ENCODE data around the gene NOS3. TPM values are rescaled to one million over a fixed set of nuclear protein-coding genes. Genes with fewer than 3 reads are reported as not detected.

The NOS3 gene
- total RNA-seq, 1 donor from 2014 or later = 1.0 TPM

GRCh38 chr7:150994141-150994837 lies 3.5 kb downstream of the NOS3 start:
- no peak for TF ChIP-seq CTCF (IDR thresholded peaks at IDR 0.05; ENCODE audit: insufficient read depth, low read length, poor library complexity, severe bottlenecking)
- no peak overlapping the region for H3K4me3 ChIP-seq (ENCODE audit: low read depth, low read length)

DNA sequence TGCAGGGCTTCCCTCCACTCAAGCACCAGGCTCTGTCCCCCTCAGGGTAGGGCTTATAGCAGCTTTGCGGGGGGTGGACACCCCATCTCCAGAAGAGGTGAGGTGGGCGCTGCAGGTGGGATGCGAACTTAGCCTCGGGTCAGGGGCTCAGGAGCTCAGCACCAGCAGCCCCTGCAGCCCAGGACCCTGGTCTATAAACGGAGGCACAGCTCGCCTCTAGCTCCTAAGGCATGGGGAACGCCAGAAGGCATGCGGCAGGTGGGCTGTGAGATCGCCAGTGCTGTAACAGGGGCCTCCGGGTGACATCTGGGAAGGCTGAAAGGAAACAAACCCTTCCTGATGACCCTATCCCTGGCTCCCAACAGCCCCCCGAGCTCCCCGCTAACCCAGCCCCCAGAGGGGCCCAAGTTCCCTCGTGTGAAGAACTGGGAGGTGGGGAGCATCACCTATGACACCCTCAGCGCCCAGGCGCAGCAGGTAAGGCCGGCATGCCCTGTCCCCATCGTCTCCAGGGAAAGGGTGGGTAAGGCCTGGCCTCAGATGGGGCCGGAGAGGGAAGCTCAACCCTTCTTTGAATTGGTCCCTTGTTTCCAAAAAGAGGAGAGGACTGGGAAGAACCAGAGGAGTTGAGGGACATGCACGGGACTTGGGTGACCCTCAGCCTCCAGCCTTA lies 4.2 kb downstream of the NOS3 start:
- Histone ChIP-seq H3K36me3 (ENCODE audit: control insufficient read depth, insufficient read depth, low read length) (no peaks in the 10 kb centered on the region), H3K4me3 (ENCODE audit: low read depth, low read length) (no peak overlapping the region), H3K27me3 (ENCODE audit: control insufficient read depth, insufficient read depth, low read length) (peaks cover 7% of the 10 kb centered on the region)
- TF ChIP-seq CTCF (IDR thresholded peaks at IDR 0.05; ENCODE audit: insufficient read depth, low read length, poor library complexity, severe bottlenecking) = no peak
- DNase-seq (ENCODE audit: low read depth) = no peak

More at GRCh38 chr7:150994141-150994837, 3.5 kb downstream of the NOS3 start:
- DNase-seq (ENCODE audit: low read depth) = no peak
- peaks cover 7% of the 10 kb centered on the region for H3K27me3 ChIP-seq (ENCODE audit: control insufficient read depth, insufficient read depth, low read length)
- H3K36me3 ChIP-seq (ENCODE audit: control insufficient read depth, insufficient read depth, low read length) = no peaks in the 10 kb centered on the region

- no peaks in the 10 kb centered on the region for H3K36me3 ChIP-seq (ENCODE audit: control insufficient read depth, insufficient read depth, low read length)
- H3K27me3 ChIP-seq (ENCODE audit: control insufficient read depth, insufficient read depth, low read length) = peaks cover 7% of the 10 kb centered on the region
- no peak for DNase-seq (ENCODE audit: low read depth)
- TF ChIP-seq CTCF (IDR thresholded peaks at IDR 0.05; ENCODE audit: insufficient read depth, low read length, poor library complexity, severe bottlenecking) = no peak
- H3K4me3 ChIP-seq (ENCODE audit: low read depth, low read length) = no peak overlapping the region
Measured at GRCh38 chr7:150996376-150997074, 5.7 kb downstream of the NOS3 start.

GRCh38 chr7:150997075-150997511 lies 6.3 kb downstream of the NOS3 start:
- Histone ChIP-seq H3K4me3 (ENCODE audit: low read depth, low read length) (no peak overlapping the region), H3K27me3 (ENCODE audit: control insufficient read depth, insufficient read depth, low read length) (peaks cover 7% of the 10 kb centered on the region), H3K36me3 (ENCODE audit: control insufficient read depth, insufficient read depth, low read length) (no peaks in the 10 kb centered on the region)
- DNase-seq (ENCODE audit: low read depth) = no peak
- no peak for TF ChIP-seq CTCF (IDR thresholded peaks at IDR 0.05; ENCODE audit: insufficient read depth, low read length, poor library complexity, severe bottlenecking)

DNA sequence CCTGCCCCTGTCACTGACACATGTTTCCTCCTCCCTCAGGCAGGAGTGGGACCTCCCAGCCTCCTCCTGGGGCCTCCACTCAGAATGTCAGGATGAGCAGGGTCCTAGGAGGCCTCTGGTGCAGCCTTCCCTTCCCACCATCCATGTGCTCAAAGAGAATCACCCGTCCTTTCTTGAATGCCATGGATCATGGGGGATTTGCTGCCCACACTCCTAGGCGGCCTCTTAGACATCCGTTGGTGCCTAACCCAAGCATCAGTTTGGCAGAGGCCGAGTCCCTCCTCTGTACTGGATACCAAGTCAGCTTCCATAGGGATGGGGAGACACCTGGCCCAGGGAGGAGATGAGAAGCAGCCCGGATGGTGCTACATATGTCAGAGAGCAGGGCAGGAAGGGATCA lies 7.0 kb downstream of the NOS3 start:
- TF ChIP-seq CTCF (IDR thresholded peaks at IDR 0.05; ENCODE audit: insufficient read depth, low read length, poor library complexity, severe bottlenecking) = no peak
- Histone ChIP-seq H3K4me3 (ENCODE audit: low read depth, low read length) (no peak overlapping the region), H3K27me3 (ENCODE audit: control insufficient read depth, insufficient read depth, low read length) (peaks cover 7% of the 10 kb centered on the region), H3K36me3 (ENCODE audit: control insufficient read depth, insufficient read depth, low read length) (no peaks in the 10 kb centered on the region)
- DNase-seq (ENCODE audit: low read depth) = no peak

All from kidney epithelial cell (primary cell).